RWPE1 (cell line): ENCODE data around the gene GALNT9.

Experiments used
- CTCF ChIA-PET: fragments of 350-600 bp; sonication (Branson Sonifier 250); formaldehyde crosslinking; extraction: SDS; loops from one replicate; lab custom pipeline; 2021; lab: Yijun Ruan, JAX
- POLR2A ChIA-PET: fragments of 400-600 bp; formaldehyde crosslinking; extraction: SDS; loops from one replicate; lab custom pipeline; 2020; ENCODE audit warnings: antibody characterized with exemption; ENCODE audit not compliant: low non-redundant PET; lab: Yijun Ruan, JAX
- DNase-seq: peaks from one replicate; pipeline ENCODE4 v3.0.0; 2012; ENCODE audit warnings: low spot score
- H3K27ac ChIP-seq: fragments of 450-650 bp; 2 replicates; pipeline ENCODE4 v1.5.1; 2017
- CTCF ChIP-seq: fragments of 450-650 bp; conservative IDR thresholded peaks from 2 replicates; pipeline ENCODE4 v1.5.1; 2017; ENCODE audit warnings: low read depth, mild to moderate bottlenecking

GALNT9 gene

GRCh38 chr12:132325733-132326130, 3.7 kb downstream of the GALNT9 start:
- ChIA-PET POLR2A (no interaction called here), CTCF (no interaction called here)
- no peak for DNase-seq
- no peak overlapping the region for H3K27ac ChIP-seq
- TF ChIP-seq CTCF: no peak

- no peak for TF ChIP-seq CTCF
- DNase-seq: no peak
- ChIA-PET POLR2A (no interaction called here), CTCF (no interaction called here)
- H3K27ac ChIP-seq: no peak overlapping the region
These were observed 4.3 kb downstream of the GALNT9 start for GRCh38 chr12:132324841-132325732.

- TF ChIP-seq CTCF: no peak
- no peak overlapping the region for H3K27ac ChIP-seq
- ChIA-PET POLR2A (no interaction called here), CTCF (interaction anchor here (0.7 kb wide), 1 partner anchor 31 kb away, joined by 3 read pairs; no protein-coding TSS in a partner anchor)
- DNase-seq: no peak
These were observed 5.2 kb downstream of the GALNT9 start for GRCh38 chr12:132324173-132324572.

- TF ChIP-seq CTCF: no peak
- H3K27ac ChIP-seq: no peak overlapping the region
- CTCF ChIA-PET: interaction anchor here (0.6 to 0.7 kb wide), 2 partner anchors 30 to 445 kb away, joined by 3 to 4 read pairs; no protein-coding TSS in a partner anchor
- DNase-seq: no peak
- POLR2A ChIA-PET: no interaction called here
These were observed 6.0 kb downstream of the GALNT9 start for GRCh38 chr12:132323171-132324010.

- CTCF ChIA-PET: no interaction called here
- H3K27ac ChIP-seq: 0 out of 2 replicates have a peak overlapping the region, but pooled peaks have one; percentile 3
- TF ChIP-seq CTCF: no peak
- no peak for DNase-seq
- POLR2A ChIA-PET: no interaction called here
These were observed 6.9 kb downstream of the GALNT9 start for GRCh38 chr12:132322206-132323132.
